ENCODE measurements around the gene PMIS2.
A peak's percentile ranks its signal among the peaks of the same experiment; 100 is the strongest.

Gene PMIS2

DNA sequence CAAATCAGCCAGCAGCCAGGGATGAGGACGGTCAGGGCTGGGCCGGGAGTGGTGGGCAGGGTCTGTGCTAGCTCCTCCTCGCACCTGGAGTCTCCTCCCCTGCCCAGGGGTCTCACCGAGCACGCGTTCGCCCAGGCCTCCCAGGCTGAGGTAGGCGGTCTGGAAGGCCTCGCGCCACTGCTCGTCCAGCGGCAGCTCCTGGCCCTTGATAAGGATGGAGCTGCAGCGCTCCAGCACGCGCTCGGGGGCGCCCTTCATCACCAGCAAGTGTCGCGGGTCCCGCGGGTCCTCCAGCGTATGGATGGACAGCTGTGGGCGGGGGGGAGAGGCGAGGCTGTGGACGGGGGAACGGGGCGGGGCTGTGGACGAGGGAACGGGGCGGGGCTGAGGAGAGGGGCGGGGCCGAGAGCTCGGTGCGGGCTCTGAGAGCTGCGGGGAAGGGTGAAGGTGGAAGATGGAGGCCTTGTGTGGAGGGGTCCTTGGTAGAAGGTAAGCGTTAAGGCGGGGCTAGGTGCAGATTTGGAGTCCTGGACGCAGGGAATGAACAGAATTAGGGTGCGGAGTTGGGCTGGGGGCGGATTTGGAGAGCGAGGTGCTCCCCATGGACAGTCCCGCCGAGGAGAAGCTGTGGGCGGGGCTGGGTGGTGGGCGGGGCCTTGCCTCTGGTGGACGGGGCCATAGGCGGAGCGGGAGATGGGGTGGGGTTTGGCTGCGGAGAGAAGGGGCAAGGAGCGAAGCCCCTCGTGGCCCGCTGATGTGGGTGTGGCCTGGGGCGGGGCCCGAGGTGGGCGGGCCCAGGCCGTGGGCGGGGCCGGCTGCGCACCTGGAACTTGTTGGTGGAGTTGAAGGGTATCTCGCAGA lies 28.2 kb upstream of the PMIS2 start:
- Histone ChIP-seq H3K27me3 (ENCODE audit: insufficient read depth, low read length) (peaks cover 23% of the 10 kb centered on the region), H3K4me3 (ENCODE audit: low read depth, low read length) (peak overlapping the region; percentile 56), H3K79me2 (ENCODE audit: control insufficient read depth, insufficient read depth, low read length, unreplicated experiment) (no peaks in the 10 kb centered on the region), H3K27ac (ENCODE audit: low read depth, low read length) (no peak overlapping the region), H3K4me1 (ENCODE audit: control insufficient read depth, insufficient read depth, low read length, unreplicated experiment) (no peaks in the 10 kb centered on the region), H3K36me3 (ENCODE audit: insufficient read depth, low read length) (no peaks in the 10 kb centered on the region), H2AFZ (ENCODE audit: low read length, unreplicated experiment) (no peak overlapping the region)

- Histone ChIP-seq H2AFZ (ENCODE audit: low read length, unreplicated experiment) (no peak overlapping the region), H3K4me1 (ENCODE audit: control insufficient read depth, insufficient read depth, low read length, unreplicated experiment) (no peaks in the 10 kb centered on the region), H3K36me3 (ENCODE audit: insufficient read depth, low read length) (no peaks in the 10 kb centered on the region), H3K79me2 (ENCODE audit: control insufficient read depth, insufficient read depth, low read length, unreplicated experiment) (no peaks in the 10 kb centered on the region), H3K4me3 (ENCODE audit: low read depth, low read length) (peak overlapping the region; percentile 56), H3K27ac (ENCODE audit: low read depth, low read length) (no peak overlapping the region), H3K27me3 (ENCODE audit: insufficient read depth, low read length) (peaks cover 28% of the 10 kb centered on the region)
Measured at GRCh38 chr19:35558400-35559280, 27.3 kb upstream of the PMIS2 start.

GRCh38 chr19:35559281-35559659 lies 26.7 kb upstream of the PMIS2 start:
- no peaks in the 10 kb centered on the region for H3K4me1 ChIP-seq (ENCODE audit: control insufficient read depth, insufficient read depth, low read length, unreplicated experiment)
- H3K4me3 ChIP-seq (ENCODE audit: low read depth, low read length): no peak overlapping the region
- H3K36me3 ChIP-seq (ENCODE audit: insufficient read depth, low read length): no peaks in the 10 kb centered on the region
- H2AFZ ChIP-seq (ENCODE audit: low read length, unreplicated experiment): no peak overlapping the region
- H3K27ac ChIP-seq (ENCODE audit: low read depth, low read length): no peak overlapping the region
- H3K79me2 ChIP-seq (ENCODE audit: control insufficient read depth, insufficient read depth, low read length, unreplicated experiment): no peaks in the 10 kb centered on the region
- H3K27me3 ChIP-seq (ENCODE audit: insufficient read depth, low read length): peaks cover 28% of the 10 kb centered on the region

GRCh38 chr19:35559781-35560180 lies 26.2 kb upstream of the PMIS2 start:
- no peak overlapping the region for H2AFZ ChIP-seq (ENCODE audit: low read length, unreplicated experiment)
- no peaks in the 10 kb centered on the region for H3K36me3 ChIP-seq (ENCODE audit: insufficient read depth, low read length)
- H3K79me2 ChIP-seq (ENCODE audit: control insufficient read depth, insufficient read depth, low read length, unreplicated experiment): no peaks in the 10 kb centered on the region
- H3K27ac ChIP-seq (ENCODE audit: low read depth, low read length): no peak overlapping the region
- H3K27me3 ChIP-seq (ENCODE audit: insufficient read depth, low read length): peaks cover 28% of the 10 kb centered on the region
- H3K4me1 ChIP-seq (ENCODE audit: control insufficient read depth, insufficient read depth, low read length, unreplicated experiment): no peaks in the 10 kb centered on the region
- no peak overlapping the region for H3K4me3 ChIP-seq (ENCODE audit: low read depth, low read length)

- Histone ChIP-seq H3K36me3 (ENCODE audit: insufficient read depth, low read length) (no peaks in the 10 kb centered on the region), H3K4me1 (ENCODE audit: control insufficient read depth, insufficient read depth, low read length, unreplicated experiment) (no peaks in the 10 kb centered on the region), H3K27me3 (ENCODE audit: insufficient read depth, low read length) (peaks cover 28% of the 10 kb centered on the region), H3K79me2 (ENCODE audit: control insufficient read depth, insufficient read depth, low read length, unreplicated experiment) (no peaks in the 10 kb centered on the region), H2AFZ (ENCODE audit: low read length, unreplicated experiment) (no peak overlapping the region), H3K27ac (ENCODE audit: low read depth, low read length) (no peak overlapping the region), H3K4me3 (ENCODE audit: low read depth, low read length) (no peak overlapping the region)
Measured at GRCh38 chr19:35560271-35560670, 25.7 kb upstream of the PMIS2 start.

DNA sequence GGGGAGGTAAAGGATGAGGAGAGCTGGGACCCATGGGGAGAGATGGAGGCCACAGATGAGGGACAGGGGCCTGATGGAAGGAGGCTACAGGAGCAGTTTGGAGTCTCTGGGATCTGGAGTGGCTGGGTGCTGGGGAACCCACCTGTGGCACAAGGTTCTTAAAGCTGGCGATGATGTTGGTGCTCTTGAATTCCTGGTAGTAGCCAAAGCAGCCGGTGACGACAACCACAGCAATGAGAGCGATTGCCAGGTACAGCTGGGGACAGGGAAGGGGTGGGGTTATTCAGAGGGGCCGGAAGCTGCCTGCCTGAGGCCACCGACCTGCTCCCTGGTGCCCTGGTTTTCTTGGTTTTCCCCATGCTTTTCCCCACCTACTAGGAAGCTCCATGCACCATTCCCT lies 25.3 kb upstream of the PMIS2 start:
- Histone ChIP-seq H3K4me3 (ENCODE audit: low read depth, low read length) (no peak overlapping the region), H3K27me3 (ENCODE audit: insufficient read depth, low read length) (peaks cover 28% of the 10 kb centered on the region)

GRCh38 chr19:35561436-35561835 lies 24.5 kb upstream of the PMIS2 start:
- no peak overlapping the region for H2AFZ ChIP-seq (ENCODE audit: low read length, unreplicated experiment)
- H3K27me3 ChIP-seq (ENCODE audit: insufficient read depth, low read length): peaks cover 28% of the 10 kb centered on the region
- H3K27ac ChIP-seq (ENCODE audit: low read depth, low read length): no peak overlapping the region
- no peaks in the 10 kb centered on the region for H3K79me2 ChIP-seq (ENCODE audit: control insufficient read depth, insufficient read depth, low read length, unreplicated experiment)
- no peaks in the 10 kb centered on the region for H3K4me1 ChIP-seq (ENCODE audit: control insufficient read depth, insufficient read depth, low read length, unreplicated experiment)
- no peak overlapping the region for H3K4me3 ChIP-seq (ENCODE audit: low read depth, low read length)
- H3K36me3 ChIP-seq (ENCODE audit: insufficient read depth, low read length): no peaks in the 10 kb centered on the region

More for the DNA sequence above, 25.3 kb upstream of the PMIS2 start:
- H3K4me1 ChIP-seq (ENCODE audit: control insufficient read depth, insufficient read depth, low read length, unreplicated experiment): no peaks in the 10 kb centered on the region
- no peak overlapping the region for H3K27ac ChIP-seq (ENCODE audit: low read depth, low read length)
- no peaks in the 10 kb centered on the region for H3K79me2 ChIP-seq (ENCODE audit: control insufficient read depth, insufficient read depth, low read length, unreplicated experiment)
- no peaks in the 10 kb centered on the region for H3K36me3 ChIP-seq (ENCODE audit: insufficient read depth, low read length)
- H2AFZ ChIP-seq (ENCODE audit: low read length, unreplicated experiment): no peak overlapping the region

DNA sequence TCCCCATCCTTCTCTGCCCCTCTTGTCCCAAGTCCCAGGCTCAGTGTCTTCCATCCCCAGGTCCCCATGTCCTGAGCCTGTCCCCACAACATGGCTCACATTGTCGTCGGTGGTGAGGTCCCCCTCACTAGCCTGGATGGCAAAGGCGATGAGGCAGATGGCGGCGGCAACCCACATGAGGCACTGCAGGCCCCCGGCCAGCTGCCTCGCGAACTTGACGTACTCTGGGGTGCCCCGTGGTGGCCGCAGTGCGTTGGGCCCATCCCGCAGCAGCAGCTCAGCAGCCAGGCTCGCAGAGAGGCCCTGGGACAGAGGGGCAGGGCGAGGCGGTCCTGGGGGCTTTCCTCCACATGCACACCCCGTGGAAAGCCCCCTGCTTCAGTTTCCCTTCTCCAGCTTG lies 23.6 kb upstream of the PMIS2 start:
- no peaks in the 10 kb centered on the region for H3K36me3 ChIP-seq (ENCODE audit: insufficient read depth, low read length)
- no peak overlapping the region for H3K4me3 ChIP-seq (ENCODE audit: low read depth, low read length)
- H2AFZ ChIP-seq (ENCODE audit: low read length, unreplicated experiment): no peak overlapping the region
- peaks cover 28% of the 10 kb centered on the region for H3K27me3 ChIP-seq (ENCODE audit: insufficient read depth, low read length)
- no peak overlapping the region for H3K27ac ChIP-seq (ENCODE audit: low read depth, low read length)
- no peaks in the 10 kb centered on the region for H3K79me2 ChIP-seq (ENCODE audit: control insufficient read depth, insufficient read depth, low read length, unreplicated experiment)
- no peaks in the 10 kb centered on the region for H3K4me1 ChIP-seq (ENCODE audit: control insufficient read depth, insufficient read depth, low read length, unreplicated experiment)

GRCh38 chr19:35562776-35563175 lies 23.2 kb upstream of the PMIS2 start:
- no peaks in the 10 kb centered on the region for H3K36me3 ChIP-seq (ENCODE audit: insufficient read depth, low read length)
- H3K27me3 ChIP-seq (ENCODE audit: insufficient read depth, low read length): peaks cover 28% of the 10 kb centered on the region
- no peak overlapping the region for H3K27ac ChIP-seq (ENCODE audit: low read depth, low read length)

DNA sequence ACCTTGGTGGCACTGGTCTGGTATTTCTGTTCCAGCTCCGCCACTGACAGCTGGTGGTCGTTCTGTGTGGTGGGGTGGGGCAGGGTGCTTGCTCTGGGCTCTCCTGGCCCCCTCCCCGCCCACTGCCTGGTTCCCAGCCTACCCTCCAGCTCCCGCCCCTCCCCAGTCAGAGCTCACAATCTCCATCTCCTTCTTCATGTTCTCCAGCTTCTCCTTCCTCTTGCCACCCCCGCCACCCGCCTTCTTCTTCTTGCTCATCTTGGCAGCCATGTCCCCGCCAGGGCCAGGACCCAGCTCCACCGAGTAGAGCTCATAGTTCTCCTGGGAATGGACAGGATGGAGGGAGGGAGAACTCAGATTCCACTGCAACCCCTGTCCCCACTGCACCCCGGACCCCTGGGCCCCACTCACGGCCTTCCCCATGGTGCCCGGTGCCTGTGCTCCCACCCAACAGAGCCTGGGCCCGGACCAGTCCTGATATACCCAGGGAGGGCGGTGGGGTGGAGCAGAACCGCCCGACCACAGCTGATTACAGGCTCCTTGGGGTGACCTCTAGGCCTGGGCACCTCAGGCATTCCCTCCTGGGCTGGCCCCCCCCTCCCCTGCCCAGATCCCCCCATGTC lies 22.7 kb upstream of the PMIS2 start, which contains the start of gene ATP4A:
Gene ATP4A (minus strand): TSS at position 452 of the 623 bp plus-strand sequence. CDS start 29 bp downstream, at position 423.
- Histone ChIP-seq H2AFZ (ENCODE audit: low read length, unreplicated experiment) (no peak within 1 kb of the TSS), H3K36me3 (ENCODE audit: insufficient read depth, low read length) (no peaks in the 10 kb centered on the region), H3K4me3 (ENCODE audit: low read depth, low read length) (no peak within 1 kb of the TSS), H3K79me2 (ENCODE audit: control insufficient read depth, insufficient read depth, low read length, unreplicated experiment) (no peaks in the 10 kb centered on the region), H3K27me3 (ENCODE audit: insufficient read depth, low read length) (peaks cover 24% of the 10 kb centered on the region), H3K27ac (ENCODE audit: low read depth, low read length) (no peak within 1 kb of the TSS), H3K4me1 (ENCODE audit: control insufficient read depth, insufficient read depth, low read length, unreplicated experiment) (no peaks in the 10 kb centered on the region)

More at GRCh38 chr19:35562776-35563175, 23.2 kb upstream of the PMIS2 start:
- H3K4me1 ChIP-seq (ENCODE audit: control insufficient read depth, insufficient read depth, low read length, unreplicated experiment): no peaks in the 10 kb centered on the region
- H2AFZ ChIP-seq (ENCODE audit: low read length, unreplicated experiment): no peak overlapping the region
- no peak overlapping the region for H3K4me3 ChIP-seq (ENCODE audit: low read depth, low read length)
- no peaks in the 10 kb centered on the region for H3K79me2 ChIP-seq (ENCODE audit: control insufficient read depth, insufficient read depth, low read length, unreplicated experiment)
